Measurements from ENCODE around the gene PGAM1.

- TF ChIP-seq, protein P1, sequence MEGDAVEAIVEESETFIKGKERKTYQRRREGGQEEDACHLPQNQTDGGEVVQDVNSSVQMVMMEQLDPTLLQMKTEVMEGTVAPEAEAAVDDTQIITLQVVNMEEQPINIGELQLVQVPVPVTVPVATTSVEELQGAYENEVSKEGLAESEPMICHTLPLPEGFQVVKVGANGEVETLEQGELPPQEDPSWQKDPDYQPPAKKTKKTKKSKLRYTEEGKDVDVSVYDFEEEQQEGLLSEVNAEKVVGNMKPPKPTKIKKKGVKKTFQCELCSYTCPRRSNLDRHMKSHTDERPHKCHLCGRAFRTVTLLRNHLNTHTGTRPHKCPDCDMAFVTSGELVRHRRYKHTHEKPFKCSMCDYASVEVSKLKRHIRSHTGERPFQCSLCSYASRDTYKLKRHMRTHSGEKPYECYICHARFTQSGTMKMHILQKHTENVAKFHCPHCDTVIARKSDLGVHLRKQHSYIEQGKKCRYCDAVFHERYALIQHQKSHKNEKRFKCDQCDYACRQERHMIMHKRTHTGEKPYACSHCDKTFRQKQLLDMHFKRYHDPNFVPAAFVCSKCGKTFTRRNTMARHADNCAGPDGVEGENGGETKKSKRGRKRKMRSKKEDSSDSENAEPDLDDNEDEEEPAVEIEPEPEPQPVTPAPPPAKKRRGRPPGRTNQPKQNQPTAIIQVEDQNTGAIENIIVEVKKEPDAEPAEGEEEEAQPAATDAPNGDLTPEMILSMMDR (IDR thresholded peaks at IDR 0.05; ENCODE audit: insufficient read depth, low read length, poor library complexity, severe bottlenecking): peak; percentile 86
- TF ChIP-seq EZH2phosphoT487 (conservative IDR thresholded peaks at IDR 0.05; ENCODE audit: low read length): no peak
Observed at GRCh38 chr10:97463363-97464132, 37.6 kb downstream of the PGAM1 start.

Data from SU-DHL-6 (cell line).